Mononuclear cell (primary cell): ENCODE data around the gene NCEH1. TPM values are rescaled to one million over a fixed set of nuclear protein-coding genes. Genes with fewer than 3 reads are reported as not detected.
"Not testable (repeated sequence)": the region's sequence is repeated elsewhere in the genome, so short reads cannot be mapped to it uniquely, and the experiment has no call there.

Source experiments
- H3K27me3 ChIP-seq: 2 replicates; pipeline ENCODE4 v1.6.0; 2011; ENCODE audit warnings: low read length, control low read depth; ENCODE audit not compliant: insufficient read depth
- H3K4me1 ChIP-seq: 2 replicates; pipeline ENCODE4 v1.5.1; 2011; ENCODE audit warnings: mild to moderate bottlenecking, low read length, control low read depth; ENCODE audit not compliant: insufficient read depth
- H3K4me3 ChIP-seq: 2 replicates; pipeline ENCODE4 v1.5.1; 2011; ENCODE audit warnings: mild to moderate bottlenecking, low read length, moderate library complexity
- H3K9me3 ChIP-seq: 2 replicates; pipeline ENCODE4 v1.5.1; 2011; ENCODE audit warnings: low read depth, mild to moderate bottlenecking, control low read depth, low read length
- total RNA-seq: library from RNA; depleted of rRNA; stranded (reverse); fragments of >200 nt; gene quantifications from one replicate; pipeline ENCODE4 v1.2.3, GENCODE V29; 2012

Gene NCEH1
- 2.3 TPM for total RNA-seq

DNA sequence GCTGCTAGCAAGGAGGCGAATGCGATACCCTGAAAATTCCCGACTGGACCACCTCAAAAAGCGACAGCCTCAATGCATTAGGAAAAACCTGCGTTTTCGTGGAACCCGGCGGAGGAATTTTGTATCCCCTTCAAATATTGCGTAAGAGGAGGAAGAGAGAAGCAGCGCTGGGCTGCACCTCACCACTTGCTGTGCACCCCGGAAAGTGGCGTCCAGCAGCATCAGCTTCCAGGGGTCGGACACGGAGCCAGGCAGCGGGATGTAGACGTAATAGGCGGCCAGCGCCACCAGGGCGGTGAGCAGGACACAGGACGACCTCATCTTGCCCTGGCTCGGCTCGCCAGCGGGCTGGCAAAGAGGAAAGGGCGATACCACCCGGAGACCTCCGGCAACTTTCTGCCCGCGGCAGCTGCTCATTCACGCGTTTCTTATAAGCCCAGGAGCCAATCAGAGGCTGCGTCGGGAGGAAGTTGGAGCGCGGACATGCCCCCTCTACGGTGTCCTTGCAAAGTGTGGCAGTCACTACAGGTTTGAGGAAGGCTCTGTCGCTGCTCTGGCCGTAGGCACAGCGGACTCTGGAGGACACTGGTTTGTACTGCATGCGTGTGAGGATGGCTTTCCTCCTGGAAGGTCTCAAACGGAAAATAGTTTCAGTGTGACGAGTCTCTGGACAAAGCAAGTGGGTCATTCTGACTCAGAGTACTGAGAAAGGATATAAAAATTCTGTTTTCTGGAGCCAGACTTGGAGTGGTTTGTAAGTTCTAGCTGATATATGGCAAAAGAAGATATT is at the start of gene NCEH1:
Gene NCEH1 (minus strand): TSS at position 404 of the 790 bp plus-strand sequence. CDS start 83 bp downstream, at position 321.
- H3K4me3 ChIP-seq, result peak within 1 kb of the TSS; percentile 74
- no peaks in the 10 kb centered on the region for H3K9me3 ChIP-seq
- peaks cover 30% of the 10 kb centered on the region for H3K4me1 ChIP-seq
- H3K27me3 ChIP-seq, result no peaks in the 10 kb centered on the region

GRCh38 chr3:172760416-172760815 is 49.5 kb upstream of the NCEH1 start:
- H3K4me1 ChIP-seq, H3K9me3 ChIP-seq, H3K4me3 ChIP-seq, H3K27me3 ChIP-seq: not testable (repeated sequence)

DNA sequence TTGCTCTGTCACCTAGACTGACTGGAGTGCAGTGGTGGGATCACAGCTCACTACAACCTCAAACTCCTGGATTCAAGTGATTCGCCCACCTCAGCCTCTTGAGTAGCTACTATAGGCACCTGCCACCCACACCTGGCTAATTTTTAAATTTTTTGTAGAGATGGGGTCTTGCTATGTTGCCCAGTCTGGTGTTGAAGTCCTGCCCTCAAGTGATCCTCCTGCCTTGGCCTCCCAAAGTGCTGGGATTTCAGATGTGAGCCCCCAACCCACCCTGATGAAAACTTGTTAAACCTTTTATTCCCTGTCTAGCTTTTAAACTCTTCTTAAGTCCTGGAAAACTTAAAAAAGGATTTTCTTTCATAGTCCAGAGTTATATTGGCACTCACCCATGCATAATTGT is 42.3 kb upstream of the NCEH1 start:
- Histone ChIP-seq H3K9me3 (no peaks in the 10 kb centered on the region), H3K4me1 (peaks cover 18% of the 10 kb centered on the region), H3K27me3 (no peaks in the 10 kb centered on the region), H3K4me3 (no peak overlapping the region)

- no peaks in the 10 kb centered on the region for H3K27me3 ChIP-seq
- H3K4me3 ChIP-seq, result no peak overlapping the region
- H3K4me1 ChIP-seq, result peaks cover 18% of the 10 kb centered on the region
- H3K9me3 ChIP-seq, result no peaks in the 10 kb centered on the region
These were observed 41.8 kb upstream of the NCEH1 start for GRCh38 chr3:172752651-172753050.

DNA sequence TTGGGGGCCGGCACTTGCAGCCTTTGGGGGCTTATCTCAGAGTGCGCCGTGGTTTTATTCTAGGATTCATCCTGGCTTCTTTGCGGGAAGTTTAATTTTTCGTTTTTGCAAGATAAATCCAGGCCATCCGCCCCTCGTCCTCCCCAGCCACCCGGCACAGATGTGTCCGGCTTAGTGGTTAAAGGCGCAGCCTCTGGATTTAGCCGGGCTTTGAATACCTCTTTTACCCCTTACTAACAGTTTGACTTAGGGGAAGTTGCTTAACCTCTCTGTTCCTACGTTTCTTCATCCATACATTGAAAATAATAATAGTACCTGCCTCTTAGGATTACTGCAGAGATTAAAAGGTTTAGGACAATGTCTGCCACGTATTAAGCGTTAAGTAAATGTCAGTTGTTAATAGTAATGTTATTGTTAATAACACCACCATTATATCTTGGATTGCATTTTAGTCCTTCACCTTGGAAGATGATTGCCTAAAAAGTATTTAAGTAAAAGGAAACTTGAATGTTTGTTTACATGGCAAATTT is 40.4 kb upstream of the NCEH1 start:
- Histone ChIP-seq H3K27me3 (no peaks in the 10 kb centered on the region), H3K4me1 (peaks cover 18% of the 10 kb centered on the region), H3K4me3 (peak overlapping the region; percentile 65), H3K9me3 (no peaks in the 10 kb centered on the region)

DNA sequence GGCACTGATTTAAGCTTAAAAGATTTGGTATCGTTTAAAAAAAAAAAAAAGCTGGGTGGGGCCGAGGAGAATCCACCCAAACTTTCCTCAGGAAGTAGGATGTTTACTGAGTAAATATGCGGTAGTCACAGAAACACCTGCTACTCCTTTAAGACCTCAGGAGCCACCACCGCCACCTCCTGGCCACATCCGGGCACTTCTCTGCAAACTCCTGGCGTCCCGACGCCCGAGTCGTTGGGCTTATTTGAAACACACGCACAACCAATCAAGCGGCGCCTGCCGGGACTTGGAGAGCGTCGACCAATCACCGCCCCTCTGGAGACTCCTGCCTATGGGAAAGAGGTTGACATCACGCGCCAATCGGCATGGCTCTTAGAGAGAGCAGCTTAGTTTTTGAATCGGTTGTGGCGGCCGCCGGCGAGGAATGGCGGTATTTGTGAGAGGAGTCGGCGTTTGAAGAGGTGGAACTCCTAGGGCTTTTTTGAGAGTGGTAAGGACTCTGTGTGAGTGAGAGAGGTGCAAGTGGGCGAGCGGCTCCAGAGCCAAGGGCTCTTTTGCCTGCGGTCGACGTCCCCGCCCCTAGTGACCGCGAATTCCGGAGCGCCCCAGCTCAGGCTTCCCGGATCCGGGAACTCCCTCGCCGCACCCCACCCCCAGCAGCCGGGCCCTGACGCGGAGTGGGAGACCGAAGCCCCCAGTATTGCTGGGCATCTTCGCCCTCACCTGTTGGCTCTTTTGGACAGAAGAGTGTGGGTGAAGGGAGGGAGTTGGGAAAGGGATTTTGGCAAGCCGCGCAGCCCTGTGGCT is 39.7 kb upstream of the NCEH1 start, which contains the start of gene ECT2:
Gene ECT2 (plus strand): TSS at position 359 of the 807 bp plus-strand sequence. CDS start 3,805 bp downstream, outside the sequence.
- peak within 1 kb of the TSS; percentile 65 for H3K4me3 ChIP-seq

GRCh38 chr3:172750069-172750367 is 39.2 kb upstream of the NCEH1 start:
- Histone ChIP-seq H3K4me1 (peaks cover 18% of the 10 kb centered on the region), H3K4me3 (peak overlapping the region; percentile 65), H3K27me3 (no peaks in the 10 kb centered on the region), H3K9me3 (no peaks in the 10 kb centered on the region)

More for the DNA sequence above, 39.7 kb upstream of the NCEH1 start, which contains the start of gene ECT2:
- no peaks in the 10 kb centered on the region for H3K27me3 ChIP-seq
- H3K9me3 ChIP-seq, result no peaks in the 10 kb centered on the region
- H3K4me1 ChIP-seq, result peaks cover 18% of the 10 kb centered on the region

DNA sequence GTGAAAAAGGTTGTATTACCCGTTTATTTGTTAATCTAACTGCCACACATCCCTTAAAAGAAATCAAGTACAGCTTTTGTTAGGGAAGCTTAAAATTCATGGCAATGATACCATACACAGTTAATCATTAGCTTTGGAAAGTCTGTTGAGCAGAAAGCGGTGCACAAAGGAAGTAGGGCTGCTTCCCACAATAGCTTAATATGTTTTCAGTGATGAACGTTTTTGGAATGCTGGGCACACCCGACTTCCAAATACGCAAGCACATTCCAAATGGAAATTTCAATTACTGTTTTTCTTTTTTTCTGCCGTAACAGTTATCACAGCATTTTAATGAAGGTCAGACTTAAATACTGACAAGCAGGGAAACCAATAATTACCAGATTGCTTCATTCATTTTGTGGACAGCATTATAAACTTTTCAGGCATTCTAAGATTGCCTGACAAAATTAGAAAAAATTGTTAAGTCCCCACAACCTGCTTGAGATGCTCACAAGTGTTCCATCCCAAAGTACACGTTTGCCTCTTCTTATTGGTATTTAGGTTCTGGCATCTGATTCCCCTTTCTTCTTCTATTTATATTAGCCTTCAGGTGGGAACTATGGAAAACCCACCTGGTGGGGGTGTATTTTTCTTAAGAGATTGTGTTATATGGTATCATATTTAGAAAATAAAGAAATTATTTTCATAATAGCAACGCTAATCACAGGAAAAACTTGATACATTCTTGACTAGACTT is 38.5 kb upstream of the NCEH1 start:
- H3K9me3 ChIP-seq, result no peaks in the 10 kb centered on the region
- peaks cover 18% of the 10 kb centered on the region for H3K4me1 ChIP-seq
- H3K27me3 ChIP-seq, result no peaks in the 10 kb centered on the region
- peak overlapping the region; percentile 65 for H3K4me3 ChIP-seq

DNA sequence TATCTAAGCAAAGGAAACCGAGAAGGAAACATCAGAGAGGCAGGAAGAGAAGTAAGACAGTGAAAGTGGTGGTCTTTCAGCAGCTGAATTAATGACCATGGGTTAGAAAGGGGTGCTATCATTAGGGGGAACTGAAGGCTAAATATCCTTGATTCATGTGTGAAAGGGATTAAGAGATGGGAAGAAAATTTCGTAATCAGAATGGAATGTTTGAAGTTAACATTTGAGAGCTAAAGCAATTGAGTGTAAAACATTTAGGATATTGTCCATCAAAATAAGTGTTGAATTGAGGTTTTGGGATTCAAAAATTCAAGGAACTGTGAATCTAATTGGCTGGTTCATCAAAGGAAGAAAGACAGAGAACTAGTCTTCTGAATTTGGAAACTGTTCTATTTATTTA is 35.6 kb upstream of the NCEH1 start:
- no peaks in the 10 kb centered on the region for H3K9me3 ChIP-seq
- H3K4me1 ChIP-seq, result peaks cover 12% of the 10 kb centered on the region
- H3K27me3 ChIP-seq, result no peaks in the 10 kb centered on the region
- H3K4me3 ChIP-seq, result no peak overlapping the region

- no peaks in the 10 kb centered on the region for H3K4me1 ChIP-seq
- H3K9me3 ChIP-seq, result no peaks in the 10 kb centered on the region
- H3K27me3 ChIP-seq, result no peaks in the 10 kb centered on the region
- H3K4me3 ChIP-seq, result no peak overlapping the region
These were observed 28.6 kb upstream of the NCEH1 start for GRCh38 chr3:172739462-172739861.

DNA sequence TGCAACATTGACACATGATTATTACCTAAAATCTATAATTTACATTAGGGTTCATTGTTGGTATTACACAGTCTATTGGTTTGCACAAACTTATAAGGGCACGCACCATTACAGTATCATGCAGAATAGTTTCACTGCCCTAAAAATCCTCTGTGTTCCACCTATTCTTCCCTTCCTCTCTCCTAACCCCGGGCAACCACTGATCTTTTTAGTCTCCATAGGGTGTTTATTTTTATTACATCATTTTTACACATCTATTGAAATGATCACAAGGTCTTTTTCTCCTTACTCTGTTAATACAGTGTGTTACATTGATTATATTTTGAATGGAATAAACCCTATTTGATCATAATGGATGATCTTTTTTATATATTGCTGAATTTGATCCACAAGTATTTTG is 24.1 kb upstream of the NCEH1 start:
- Histone ChIP-seq H3K4me3 (no peak overlapping the region), H3K27me3 (no peaks in the 10 kb centered on the region), H3K4me1 (no peaks in the 10 kb centered on the region), H3K9me3 (no peaks in the 10 kb centered on the region)

- Histone ChIP-seq H3K27me3 (no peaks in the 10 kb centered on the region), H3K4me3 (no peak overlapping the region), H3K4me1 (peaks cover 3% of the 10 kb centered on the region), H3K9me3 (no peaks in the 10 kb centered on the region)
These were observed 15.5 kb upstream of the NCEH1 start for GRCh38 chr3:172726380-172726779.

GRCh38 chr3:172722536-172723040 is 11.7 kb upstream of the NCEH1 start:
- not testable (repeated sequence) for H3K4me1 ChIP-seq, H3K4me3 ChIP-seq, H3K27me3 ChIP-seq, H3K9me3 ChIP-seq

DNA sequence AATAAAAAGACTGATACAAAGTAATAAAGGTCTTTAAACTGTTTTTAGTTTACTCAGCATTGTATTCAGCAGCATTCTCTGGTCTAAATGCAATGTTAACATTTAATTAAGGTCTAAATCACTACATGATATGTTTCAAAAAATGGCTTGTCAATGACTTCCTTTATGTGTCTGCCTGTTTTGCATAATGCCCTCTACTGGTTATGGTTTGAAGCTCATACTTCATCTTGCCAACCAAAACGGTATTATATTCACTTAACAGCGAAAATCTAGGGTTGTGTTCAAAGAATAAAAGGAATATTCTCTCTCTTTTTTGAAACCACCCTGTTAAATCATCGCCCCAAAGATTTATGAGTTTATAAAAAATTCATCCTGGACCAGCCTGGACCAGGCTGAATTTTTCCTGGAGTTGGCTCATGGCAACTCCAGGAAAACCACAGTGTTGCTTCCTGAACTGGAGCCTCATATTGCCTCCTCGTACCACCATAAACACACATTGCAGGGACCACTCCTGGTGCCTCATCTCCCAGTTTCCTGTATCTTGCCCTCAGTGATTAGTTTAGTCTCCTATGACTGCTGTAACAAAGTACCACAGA is 6.7 kb upstream of the NCEH1 start:
- Histone ChIP-seq H3K4me1 (peaks cover 17% of the 10 kb centered on the region), H3K27me3 (no peaks in the 10 kb centered on the region), H3K9me3 (no peaks in the 10 kb centered on the region), H3K4me3 (no peak overlapping the region)
